ENCODE results near the gene NAV2.

- no peak for TF ChIP-seq CTCF (IDR thresholded peaks at IDR 0.05)
- TF ChIP-seq TCF7L2 (IDR thresholded peaks at IDR 0.05; ENCODE audit: low read depth, low read length) = no peak
- no peak for TF ChIP-seq SIN3A (IDR thresholded peaks at IDR 0.05; ENCODE audit: borderline replicate concordance, insufficient read depth, low read depth, low read length)
- TF ChIP-seq POLR2AphosphoS5 (IDR thresholded peaks at IDR 0.05; ENCODE audit: low read depth, low read length) = no peak
Observed at GRCh38 chr11:20154381-20154780, 441.7 kb downstream of the NAV2 start.
